Ascending aorta (tissue), 2 donors: ENCODE results near the gene EVX1. TPM values are rescaled to one million over a fixed set of nuclear protein-coding genes. Genes with fewer than 3 reads are reported as not detected.
A peak's percentile ranks its signal among the peaks of the same experiment; 100 is the strongest.

Experiments used
- DNase-seq, 2 donors: peaks; one replicate each; pipeline ENCODE4 v3.0.0-alpha.2; 2019; ENCODE audit warnings: low spot score in 2 of 2
- H3K27ac ChIP-seq, 2 donors: fragments of 200-600 bp; sonication (generic); one replicate each; pipeline ENCODE4 v1.5.1; 2016 to 2017; ENCODE audit warnings: mild to moderate bottlenecking in 1 of 2
- H3K27me3 ChIP-seq: fragments of 200-600 bp; sonication (generic); one replicate; pipeline ENCODE4 v1.5.1; 2017
- H3K36me3 ChIP-seq, 2 donors: fragments of 200-600 bp; sonication (generic); one replicate each; pipeline ENCODE4 v1.5.1; 2016
- H3K4me1 ChIP-seq, 2 donors: fragments of 200-600 bp; sonication (generic); one replicate each; pipeline ENCODE4 v1.5.1; 2016 to 2017; ENCODE audit warnings: mild to moderate bottlenecking in 1 of 2
- H3K4me3 ChIP-seq, 2 donors: fragments of 200-600 bp; sonication (generic); one replicate each; pipeline ENCODE4 v1.5.1; 2016 to 2017; ENCODE audit warnings: mild to moderate bottlenecking in 1 of 2
- H3K9me3 ChIP-seq, 2 donors: fragments of 200-600 bp; sonication (generic); one replicate each; pipeline ENCODE4 v1.5.1; 2016
- CTCF ChIP-seq, 3 experiments: fragments of 200-600 bp in 2 of 3; fragments of 450-650 bp in 1 of 3; sonication (generic) in 2 of 3; IDR thresholded peaks; one replicate each; pipeline ENCODE4 v1.5.1; 2016 to 2019; ENCODE audit warnings: antibody characterized with exemption in 3 of 3, mild to moderate bottlenecking in 1 of 3, moderate library complexity in 1 of 3
- intact Hi-C: fragments of 100-400 bp; cut with DNase I; formaldehyde crosslinking; loops from one replicate; pipeline ENCODE4 v1.15.1; 2023
- total RNA-seq: library from RNA; depleted of rRNA; stranded (reverse); fragments of >200 nt; gene quantifications from one replicate; pipeline ENCODE4 v1.1.0, GENCODE V29; 2016

Gene EVX1
- total RNA-seq, 1 donor from 2014 or later, result not detected

- Histone ChIP-seq H3K9me3 (no peaks in the 10 kb centered on the region), H3K27ac (no peak overlapping the region), H3K27me3 (peaks cover 36% of the 10 kb centered on the region), H3K4me3 (no peak overlapping the region), H3K36me3 (no peaks in the 10 kb centered on the region), H3K4me1 (peaks cover 3 to 17% of the 10 kb centered on the region in 2 donors)
- peak in 1 of 2 donors; percentile 48 for DNase-seq
- TF ChIP-seq CTCF (IDR thresholded peaks at IDR 0.05), result no peak
- intact Hi-C loops, result no loop called here
These were observed 7.3 kb downstream of the EVX1 start for GRCh38 chr7:27249724-27250556.

GRCh38 chr7:27250557-27251070, 8.0 kb downstream of the EVX1 start:
- no peaks in the 10 kb centered on the region for H3K9me3 ChIP-seq
- peaks cover 35% of the 10 kb centered on the region for H3K27me3 ChIP-seq
- H3K4me3 ChIP-seq, result no peak overlapping the region
- TF ChIP-seq CTCF (IDR thresholded peaks at IDR 0.05), result no peak
- H3K4me1 ChIP-seq, result peaks cover 3 to 13% of the 10 kb centered on the region in 2 donors
- no peak for DNase-seq
- intact Hi-C loops, result no loop called here
- no peak overlapping the region for H3K27ac ChIP-seq
- H3K36me3 ChIP-seq, result no peaks in the 10 kb centered on the region

GRCh38 chr7:27251136-27251651, 8.6 kb downstream of the EVX1 start:
- Histone ChIP-seq H3K27me3 (peaks cover 35% of the 10 kb centered on the region), H3K4me3 (peak overlapping the region; percentile 20 to 36)
- TF ChIP-seq CTCF (IDR thresholded peaks at IDR 0.05), result no peak

GRCh38 chr7:27251652-27252590, 9.3 kb downstream of the EVX1 start:
- intact Hi-C loops, result no loop called here
- H3K9me3 ChIP-seq, result no peaks in the 10 kb centered on the region
- H3K36me3 ChIP-seq, result no peaks in the 10 kb centered on the region
- H3K27ac ChIP-seq, result no peak overlapping the region
- DNase-seq, result peak in 1 of 2 donors; percentile 60
- H3K27me3 ChIP-seq, result peaks cover 29% of the 10 kb centered on the region
- TF ChIP-seq CTCF (IDR thresholded peaks at IDR 0.05), result no peak
- peak overlapping the region; percentile 20 to 36 for H3K4me3 ChIP-seq
- peaks cover 0 to 8% of the 10 kb centered on the region in 2 donors for H3K4me1 ChIP-seq

More at GRCh38 chr7:27251136-27251651, 8.6 kb downstream of the EVX1 start:
- intact Hi-C loops, result no loop called here
- no peak overlapping the region for H3K27ac ChIP-seq
- H3K36me3 ChIP-seq, result no peaks in the 10 kb centered on the region
- no peak for DNase-seq
- peaks cover 0 to 9% of the 10 kb centered on the region in 2 donors for H3K4me1 ChIP-seq
- no peaks in the 10 kb centered on the region for H3K9me3 ChIP-seq

GRCh38 chr7:27254625-27255024, 12.0 kb downstream of the EVX1 start:
- Histone ChIP-seq H3K9me3 (no peaks in the 10 kb centered on the region), H3K27ac (no peak overlapping the region), H3K36me3 (no peaks in the 10 kb centered on the region), H3K4me3 (no peak overlapping the region), H3K4me1 (peaks cover 0 to 8% of the 10 kb centered on the region in 2 donors), H3K27me3 (peaks cover 18% of the 10 kb centered on the region)
- TF ChIP-seq CTCF (IDR thresholded peaks at IDR 0.05), result no peak
- intact Hi-C loops, result no loop called here
- no peak for DNase-seq
